Neural progenitor cell (in vitro differentiated cells): ENCODE results near the gene FBLIM1. TPM values are rescaled to one million over a fixed set of nuclear protein-coding genes. Genes with fewer than 3 reads are reported as not detected.
A peak's percentile ranks its signal among the peaks of the same experiment; 100 is the strongest.

Source experiments
- DNase-seq: peaks from one replicate; pipeline ENCODE4 v3.0.0-alpha.2; 2016; ENCODE audit warnings: low spot score
- H2AFZ ChIP-seq: fragments of 200-600 bp; sonication (generic); replicated peaks from 2 replicates; pipeline ENCODE4 v1.6.1; 2016; ENCODE audit warnings: antibody characterized with exemption
- H3F3A ChIP-seq: fragments of 200-600 bp; sonication (generic); 2 replicates; pipeline ENCODE4 v1.6.1; 2016; ENCODE audit warnings: antibody characterized with exemption, low read depth
- H3K27ac ChIP-seq: fragments of 200-600 bp; sonication (generic); 2 replicates; pipeline ENCODE4 v1.5.1; 2016; ENCODE audit warnings: mild to moderate bottlenecking
- H3K27me3 ChIP-seq: fragments of 200-600 bp; sonication (generic); 2 replicates; pipeline ENCODE4 v1.6.1; 2016; ENCODE audit warnings: mild to moderate bottlenecking, moderate library complexity
- H3K36me3 ChIP-seq: fragments of 200-600 bp; sonication (generic); 2 replicates; pipeline ENCODE4 v1.5.1; 2016
- H3K4me1 ChIP-seq: fragments of 200-600 bp; sonication (generic); 2 replicates; pipeline ENCODE4 v1.6.1; 2016; ENCODE audit warnings: mixed run types
- H3K4me2 ChIP-seq: fragments of 200-600 bp; sonication (generic); 2 replicates; pipeline ENCODE4 v1.6.1; 2016
- H3K4me3 ChIP-seq: fragments of 200-600 bp; sonication (generic); 2 replicates; pipeline ENCODE4 v1.5.1; 2016
- H3K79me2 ChIP-seq: fragments of 200-600 bp; sonication (generic); 2 replicates; pipeline ENCODE4 v1.6.1; 2016; ENCODE audit warnings: low read depth
- H3K9ac ChIP-seq: fragments of 200-600 bp; sonication (generic); 2 replicates; pipeline ENCODE4 v1.6.1; 2016
- H3K9me3 ChIP-seq: fragments of 200-600 bp; sonication (generic); 2 replicates; pipeline ENCODE4 v1.5.1; 2016; ENCODE audit warnings: low read depth
- H4K20me1 ChIP-seq: fragments of 200-600 bp; sonication (generic); 2 replicates; pipeline ENCODE4 v1.6.1; 2016; ENCODE audit warnings: low read depth
- H3K27ac Mint-ChIP-seq: 3 replicates; pipeline ENCODE4 v1.8.0; 2021; ENCODE audit warnings: mixed read lengths
- H3K27me3 Mint-ChIP-seq: 2 replicates; pipeline ENCODE4 v1.8.0; 2022; ENCODE audit warnings: low read depth, mild to moderate bottlenecking, inconsistent platforms, moderate library complexity, mixed read lengths; ENCODE audit not compliant: insufficient read depth
- H3K36me3 Mint-ChIP-seq: 3 replicates; pipeline ENCODE4 v1.8.0; 2021; ENCODE audit warnings: mixed read lengths
- H3K4me1 Mint-ChIP-seq: 3 replicates; pipeline ENCODE4 v1.8.0; 2021; ENCODE audit warnings: mixed read lengths
- H3K4me3 Mint-ChIP-seq: 3 replicates; pipeline ENCODE4 v1.8.0; 2021; ENCODE audit warnings: mild to moderate bottlenecking, moderate library complexity, mixed read lengths
- H3K9me3 Mint-ChIP-seq: 3 replicates; pipeline ENCODE4 v1.8.0; 2020; ENCODE audit warnings: mixed read lengths
- CTCF ChIP-seq: fragments of 200-600 bp; sonication (generic); IDR thresholded peaks from 2 replicates; pipeline ENCODE4 v1.5.1; 2017; ENCODE audit warnings: antibody characterized with exemption, mild to moderate bottlenecking
- EZH2 ChIP-seq: fragments of 200-600 bp; sonication (generic); IDR thresholded peaks from 2 replicates; pipeline ENCODE4 v1.6.1; 2017; ENCODE audit warnings: antibody characterized with exemption, mild to moderate bottlenecking, moderate library complexity
- EZH2phosphoT487 ChIP-seq: fragments of 200-600 bp; sonication (generic); IDR thresholded peaks from 2 replicates; pipeline ENCODE4 v1.6.1; 2017; ENCODE audit warnings: antibody characterized with exemption
- total RNA-seq: library from RNA; depleted of rRNA; stranded (reverse); fragments of >200 nt; gene quantifications from 2 replicates; pipeline ENCODE4 v1.2.3, GENCODE V29; 2015; ENCODE audit warnings: low replicate concordance

The FBLIM1 gene
- total RNA-seq, 1 donor from 2014 or later: 4.7 TPM

DNA sequence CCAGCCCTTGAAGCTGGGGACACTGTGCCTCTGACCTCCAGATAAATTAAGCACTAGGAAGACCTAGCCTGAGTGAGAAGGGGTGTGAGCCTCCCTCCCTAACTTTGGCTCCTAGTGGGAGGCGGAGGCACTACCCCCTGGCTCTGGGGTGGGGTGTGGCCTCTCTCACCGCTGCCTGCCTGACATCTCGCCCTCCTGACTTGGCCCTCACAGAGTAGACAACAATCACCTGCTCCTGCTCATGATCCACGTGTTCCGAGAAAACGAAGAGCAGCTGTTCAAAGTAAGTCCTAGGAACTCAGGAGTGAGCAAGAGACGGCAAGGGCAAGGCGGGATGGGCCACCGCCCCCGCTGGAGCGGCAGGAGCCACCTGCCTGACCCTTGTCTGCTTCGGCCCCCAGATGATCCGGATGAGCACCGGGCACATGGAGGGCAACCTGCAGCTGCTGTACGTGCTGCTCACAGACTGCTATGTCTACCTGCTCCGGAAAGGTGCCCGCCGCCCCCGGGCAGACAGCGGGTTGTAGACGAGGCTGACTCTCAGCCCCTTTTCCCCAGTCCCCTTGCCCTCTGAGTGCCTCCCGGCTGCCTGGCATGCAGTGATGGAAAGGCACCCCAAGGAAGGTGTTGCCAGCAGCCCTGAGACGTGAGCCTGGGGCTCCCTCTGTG lies 30.6 kb upstream of the FBLIM1 start:
- H2AFZ ChIP-seq: no peak overlapping the region
- no peaks in the 10 kb centered on the region for H3K4me1 Mint-ChIP-seq
- H3F3A ChIP-seq: no peaks in the 10 kb centered on the region
- no peaks in the 10 kb centered on the region for H3K9me3 ChIP-seq
- no peak overlapping the region for H3K9ac ChIP-seq
- H3K79me2 ChIP-seq: no peaks in the 10 kb centered on the region
- TF ChIP-seq EZH2phosphoT487: no peak
- TF ChIP-seq EZH2: no peak
- TF ChIP-seq CTCF: no peak
- H3K4me3 ChIP-seq: no peak overlapping the region
- no peaks in the 10 kb centered on the region for H3K36me3 ChIP-seq
- H4K20me1 ChIP-seq: no peaks in the 10 kb centered on the region
- peaks cover 14% of the 10 kb centered on the region for H3K36me3 Mint-ChIP-seq
- H3K9me3 Mint-ChIP-seq: no peaks in the 10 kb centered on the region
- H3K4me2 ChIP-seq: no peak overlapping the region
- H3K27me3 ChIP-seq: no peaks in the 10 kb centered on the region
- peaks cover 2% of the 10 kb centered on the region for H3K27me3 Mint-ChIP-seq
- H3K4me3 Mint-ChIP-seq: peak overlapping the region; percentile 38
- H3K27ac Mint-ChIP-seq: no peak overlapping the region
- DNase-seq: no peak
- no peaks in the 10 kb centered on the region for H3K4me1 ChIP-seq
- H3K27ac ChIP-seq: no peak overlapping the region

DNA sequence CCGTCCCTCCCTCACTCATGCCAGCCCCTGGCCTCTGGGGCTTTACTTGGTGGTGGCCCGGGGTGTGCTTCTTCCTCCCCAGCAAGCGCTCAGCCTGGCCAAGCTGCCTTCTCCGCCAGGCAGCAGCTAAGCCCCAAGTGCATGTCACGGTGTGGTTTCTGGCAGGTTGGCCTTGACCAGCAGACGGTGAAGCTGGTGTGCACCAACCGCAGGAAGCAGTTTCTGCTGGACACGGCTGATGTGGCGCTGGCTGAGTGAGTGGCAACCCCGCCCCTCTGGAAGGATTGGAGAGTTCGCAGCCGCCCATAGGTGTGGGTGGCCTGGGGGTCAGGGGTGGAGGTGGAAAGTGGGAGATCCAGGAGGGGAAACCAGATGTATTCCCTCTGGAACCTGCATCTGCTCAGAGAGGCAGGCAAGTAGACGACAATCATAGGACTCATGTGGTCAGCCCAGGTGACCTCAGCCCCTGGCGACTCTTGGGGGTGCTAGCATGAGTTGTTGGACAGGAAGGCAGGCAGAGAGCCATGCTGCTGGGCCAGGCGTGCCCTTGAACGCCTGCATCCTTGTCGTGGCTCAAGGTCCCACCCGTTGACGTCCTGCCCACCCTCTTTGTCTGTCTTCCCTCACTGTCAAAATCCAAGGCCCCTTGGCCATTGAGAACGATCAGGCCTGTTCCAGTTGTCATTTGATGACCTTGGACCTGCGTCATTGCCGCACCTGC lies 29.5 kb upstream of the FBLIM1 start:
- H3K27ac Mint-ChIP-seq: no peak overlapping the region
- no peaks in the 10 kb centered on the region for H3K4me1 Mint-ChIP-seq
- peaks cover 2% of the 10 kb centered on the region for H3K27me3 Mint-ChIP-seq
- H3K79me2 ChIP-seq: no peaks in the 10 kb centered on the region
- no peaks in the 10 kb centered on the region for H3K9me3 ChIP-seq
- H4K20me1 ChIP-seq: no peaks in the 10 kb centered on the region
- H3F3A ChIP-seq: no peaks in the 10 kb centered on the region
- H3K9ac ChIP-seq: no peak overlapping the region
- no peak overlapping the region for H2AFZ ChIP-seq
- TF ChIP-seq EZH2phosphoT487: no peak
- no peak for TF ChIP-seq CTCF
- no peak for TF ChIP-seq EZH2
- H3K36me3 ChIP-seq: no peaks in the 10 kb centered on the region
- H3K27me3 ChIP-seq: no peaks in the 10 kb centered on the region
- H3K36me3 Mint-ChIP-seq: peaks cover 16% of the 10 kb centered on the region
- no peak overlapping the region for H3K4me2 ChIP-seq
- peak overlapping the region; percentile 57 for H3K4me3 Mint-ChIP-seq
- no peak overlapping the region for H3K27ac ChIP-seq
- no peak for DNase-seq
- H3K4me1 ChIP-seq: no peaks in the 10 kb centered on the region
- H3K4me3 ChIP-seq: no peak overlapping the region
- H3K9me3 Mint-ChIP-seq: no peaks in the 10 kb centered on the region

- H3K27me3 ChIP-seq: no peaks in the 10 kb centered on the region
These were observed 28.2 kb upstream of the FBLIM1 start for GRCh38 chr1:15730423-15730822.

More at GRCh38 chr1:15730423-15730822, 28.2 kb upstream of the FBLIM1 start:
- H3K27ac ChIP-seq: no peak overlapping the region
- H3K9me3 ChIP-seq: no peaks in the 10 kb centered on the region
- Mint-ChIP-seq H3K4me1 (no peaks in the 10 kb centered on the region), H3K9me3 (no peaks in the 10 kb centered on the region), H3K4me3 (no peak overlapping the region), H3K27ac (no peak overlapping the region), H3K27me3 (peaks cover 2% of the 10 kb centered on the region), H3K36me3 (peaks cover 16% of the 10 kb centered on the region)
- H3K4me3 ChIP-seq: no peak overlapping the region
- H3K36me3 ChIP-seq: no peaks in the 10 kb centered on the region
- H4K20me1 ChIP-seq: no peaks in the 10 kb centered on the region
- H3K4me2 ChIP-seq: no peak overlapping the region
- H3K4me1 ChIP-seq: no peaks in the 10 kb centered on the region
- H3F3A ChIP-seq: no peaks in the 10 kb centered on the region
- H3K9ac ChIP-seq: no peak overlapping the region
- no peaks in the 10 kb centered on the region for H3K79me2 ChIP-seq
- H2AFZ ChIP-seq: no peak overlapping the region
- no peak for DNase-seq
- TF ChIP-seq EZH2 (no peak), EZH2phosphoT487 (no peak), CTCF (no peak)
